Stimulated activated CD8-positive, alpha-beta memory T cell treated with anti-CD3 and anti-CD28 coated beads, Interleukin-7, amount 100 ng/mL, for 24 hours (primary cell): ENCODE measurements around the gene DMXL1.
"Not testable (repeated sequence)": the region's sequence is repeated elsewhere in the genome, so short reads cannot be mapped to it uniquely, and the experiment has no call there.

ENCODE experiments used
- DNase-seq: peaks from one replicate; pipeline ENCODE4 v3.0.0-alpha.2; 2020; ENCODE audit warnings: low read depth

DMXL1 gene

GRCh38 chr5:119070578-119070827, 384 bp upstream of the DMXL1 start:
- DNase-seq, result no peak

DNA sequence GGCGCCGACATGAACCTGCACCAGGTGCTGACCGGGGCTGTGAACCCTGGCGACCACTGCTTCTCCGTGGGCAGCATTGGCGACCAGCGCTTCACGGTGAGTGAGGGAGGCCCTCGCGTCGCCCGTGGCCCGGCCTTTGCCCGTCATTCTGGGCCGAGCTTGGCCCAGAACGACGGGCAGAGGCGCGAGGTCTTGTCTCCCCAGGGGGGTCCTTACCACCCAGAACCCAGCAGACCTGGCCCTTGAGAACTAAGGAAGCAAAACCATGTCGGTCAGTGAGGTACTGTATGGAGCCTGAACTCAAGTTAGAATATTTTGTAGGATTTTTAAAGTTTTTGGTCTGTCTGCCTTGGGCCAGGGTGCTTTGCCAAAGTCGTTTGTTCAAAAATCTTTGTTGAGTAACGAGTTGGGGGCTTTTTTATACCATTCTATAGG, 691 bp downstream of the DMXL1 start:
- DNase-seq, result no peak

DNA sequence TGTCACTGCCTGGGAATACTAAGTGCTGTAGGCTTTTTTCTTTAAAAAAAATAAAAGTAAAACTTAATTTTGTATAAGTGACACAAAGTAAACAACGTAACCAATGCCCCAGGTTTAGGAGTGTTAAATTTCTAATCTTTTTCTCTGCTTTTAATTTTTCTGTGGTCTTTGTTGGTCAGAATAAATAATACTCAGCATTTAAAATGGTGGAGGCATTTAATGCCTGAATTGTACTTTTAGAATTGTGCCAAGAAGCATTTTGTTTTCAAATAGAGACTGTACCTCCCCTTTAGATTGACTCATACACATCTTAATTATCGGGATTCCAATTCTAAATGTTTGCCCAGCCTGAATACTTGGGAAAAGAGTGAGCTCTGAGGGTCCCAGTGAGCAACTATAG, 1.6 kb downstream of the DMXL1 start:
- no peak for DNase-seq

- not testable (repeated sequence) for DNase-seq
These were observed 3.0 kb downstream of the DMXL1 start for GRCh38 chr5:119073746-119074337.

GRCh38 chr5:119074419-119074818, 3.5 kb downstream of the DMXL1 start:
- DNase-seq, result no peak

DNA sequence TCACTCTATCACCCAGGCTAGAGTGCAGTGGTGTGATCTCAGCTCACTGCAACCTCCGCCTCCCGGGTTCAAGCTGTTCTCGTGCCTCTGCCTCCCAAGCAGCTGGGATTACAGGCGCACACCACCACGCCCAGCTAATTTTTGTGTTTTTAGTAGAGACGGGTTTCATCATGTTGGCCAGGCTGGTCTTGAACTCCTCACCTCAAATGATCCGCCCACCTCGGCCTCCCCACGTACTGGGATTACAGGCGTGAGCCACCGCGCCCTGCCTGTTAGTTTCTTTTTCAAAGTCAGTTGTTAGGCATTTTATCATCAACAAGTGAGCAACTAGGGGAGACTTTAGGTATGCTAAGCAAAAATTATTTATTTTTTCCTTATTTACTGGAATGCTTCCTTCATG, 4.4 kb downstream of the DMXL1 start:
- DNase-seq, result not testable (repeated sequence)

- no peak for DNase-seq
These were observed 5.2 kb downstream of the DMXL1 start for GRCh38 chr5:119076080-119076479.

GRCh38 chr5:119077444-119077843, 6.6 kb downstream of the DMXL1 start:
- DNase-seq, result no peak

GRCh38 chr5:119078071-119078846, 7.4 kb downstream of the DMXL1 start:
- no peak for DNase-seq

DNA sequence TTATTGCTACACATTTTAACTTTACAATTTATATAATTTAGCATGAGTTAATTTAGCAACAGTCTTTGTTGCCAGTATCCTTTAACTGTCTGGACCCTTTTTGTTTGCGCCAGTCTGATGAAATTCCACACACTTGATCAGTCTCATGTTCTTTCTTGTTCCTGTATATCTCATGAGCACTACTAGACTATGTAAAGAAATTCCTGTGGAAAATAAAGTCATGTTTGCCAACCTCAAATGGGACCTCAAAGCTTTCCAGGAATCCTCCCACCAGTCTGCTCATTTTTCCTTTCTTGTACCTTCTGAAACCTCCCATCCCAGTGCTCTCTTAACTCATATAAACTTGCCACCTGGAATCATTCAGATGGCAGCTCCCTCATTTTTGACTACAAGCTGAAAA, 8.0 kb downstream of the DMXL1 start:
- DNase-seq, result no peak

GRCh38 chr5:119079318-119079921, 8.5 kb downstream of the DMXL1 start:
- DNase-seq, result peak; percentile 15

DNA sequence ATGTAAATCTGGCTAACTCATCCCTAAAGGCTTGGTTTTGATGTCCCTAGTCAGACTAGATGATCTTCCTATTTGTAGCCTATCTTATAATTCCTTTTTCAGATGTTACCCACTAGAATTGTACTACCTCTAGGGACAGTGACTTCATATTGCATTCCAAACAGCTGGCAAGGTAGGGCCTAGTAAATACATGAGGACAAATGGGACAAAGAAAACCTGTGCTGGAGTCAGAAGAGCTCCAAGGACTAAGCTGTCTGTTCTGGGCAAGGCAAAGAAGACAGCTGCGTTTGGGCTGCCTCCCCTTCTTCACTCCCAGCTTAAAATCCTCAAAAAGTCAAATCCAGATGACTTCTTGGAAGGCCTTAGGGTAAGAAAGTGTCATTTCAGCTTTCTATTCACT, 10.0 kb downstream of the DMXL1 start:
- no peak for DNase-seq

DNA sequence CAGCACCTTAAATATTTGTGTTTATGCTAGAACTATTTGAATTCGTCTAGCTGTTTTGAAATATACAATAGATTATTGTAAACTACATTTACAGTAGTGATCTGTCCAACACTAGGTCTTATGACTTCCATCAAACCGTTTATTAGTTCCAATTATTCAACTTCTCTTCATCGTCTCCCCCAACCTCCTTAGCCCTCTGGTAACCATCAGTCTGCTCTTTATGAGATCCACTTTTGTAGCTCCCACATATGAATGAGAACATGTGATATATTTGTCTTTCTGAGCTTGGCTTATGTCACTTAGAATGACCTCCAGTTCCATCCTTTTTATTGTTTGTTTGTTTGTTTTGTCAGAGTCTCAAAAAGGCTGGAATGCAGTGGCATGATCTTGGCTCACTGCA, 11.8 kb downstream of the DMXL1 start:
- DNase-seq, result no peak

GRCh38 chr5:119083679-119084078, 12.8 kb downstream of the DMXL1 start:
- no peak for DNase-seq

GRCh38 chr5:119088438-119088837, 17.6 kb downstream of the DMXL1 start:
- DNase-seq, result no peak

DNA sequence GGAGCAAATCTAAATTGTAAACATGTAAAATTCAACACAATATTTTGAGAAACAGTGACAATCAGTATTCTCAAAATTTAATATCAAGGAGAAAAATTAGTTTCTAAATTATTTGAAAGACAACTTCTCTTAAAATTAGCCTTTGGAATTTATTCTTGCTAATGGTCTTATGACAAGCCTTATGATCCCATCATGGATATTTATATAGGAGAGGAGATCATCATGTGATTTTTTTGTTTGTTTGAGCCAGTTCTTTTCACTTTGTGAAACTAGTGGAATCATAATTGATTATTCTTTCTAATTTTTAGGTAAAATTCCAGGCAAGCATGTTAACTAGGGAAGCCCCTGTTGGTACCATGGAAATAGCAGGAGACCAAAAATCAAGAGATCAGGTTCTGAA, 24.7 kb downstream of the DMXL1 start:
- no peak for DNase-seq

GRCh38 chr5:119105971-119106370, 35.1 kb downstream of the DMXL1 start:
- DNase-seq, result no peak

DNA sequence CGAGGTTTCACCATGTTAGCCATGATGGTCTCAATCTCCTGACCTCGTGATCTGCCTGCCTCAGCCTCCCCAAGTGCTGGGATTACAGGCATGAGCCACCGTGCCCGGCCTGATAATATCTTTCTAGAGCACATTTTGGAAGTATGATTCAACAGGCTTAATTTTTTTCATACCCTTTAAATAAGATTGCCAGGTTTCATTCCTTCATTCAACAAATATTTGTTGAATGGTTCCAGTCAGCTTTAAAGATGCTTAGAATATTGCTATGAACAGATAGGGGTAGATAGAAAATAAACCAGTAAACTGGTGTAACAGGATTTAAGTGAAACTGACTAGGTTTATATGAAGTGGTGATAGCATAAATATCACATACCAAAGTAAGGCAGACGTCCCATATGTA, 41.3 kb downstream of the DMXL1 start:
- no peak for DNase-seq

DNA sequence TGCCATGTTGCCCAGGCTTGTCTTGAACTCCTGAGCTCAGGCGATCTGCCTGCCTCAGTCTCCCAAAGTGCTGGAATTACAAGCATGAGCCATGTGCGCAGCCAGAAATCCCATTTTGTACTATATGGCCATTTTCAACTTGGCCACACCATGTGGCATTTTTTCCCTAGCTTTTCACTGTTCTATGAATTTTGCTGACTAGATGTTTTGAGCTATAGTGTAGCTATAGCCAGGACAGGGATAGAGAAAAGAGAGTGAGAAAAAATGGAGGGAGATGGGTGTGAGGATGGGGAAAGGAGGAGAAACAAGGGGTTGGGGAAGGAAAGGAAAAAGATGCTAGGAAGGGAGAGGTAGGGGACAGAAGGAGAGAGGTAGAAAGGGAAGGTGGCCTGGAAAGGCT, 46.4 kb downstream of the DMXL1 start:
- no peak for DNase-seq

DNA sequence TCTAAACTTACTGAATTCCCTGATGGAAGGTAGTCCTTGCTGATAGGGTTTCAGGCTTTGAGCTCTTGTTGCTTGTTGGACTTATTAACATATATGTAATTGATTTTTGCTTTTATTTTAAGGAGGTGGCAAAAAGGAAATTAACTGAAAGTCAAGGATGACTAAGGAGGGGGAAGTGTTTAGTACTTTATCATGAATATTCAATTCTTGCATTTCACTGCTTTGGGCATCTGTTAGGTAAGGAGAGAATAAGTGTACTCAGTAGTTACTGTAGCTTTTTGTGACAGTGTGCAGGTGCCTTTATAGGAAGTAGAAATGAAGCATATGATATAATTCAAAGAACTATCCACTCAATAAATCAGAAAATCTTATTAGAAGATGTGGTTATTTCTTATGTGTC, 47.1 kb downstream of the DMXL1 start:
- DNase-seq, result no peak

GRCh38 chr5:119120893-119121292, 50.0 kb downstream of the DMXL1 start:
- DNase-seq, result no peak

DNA sequence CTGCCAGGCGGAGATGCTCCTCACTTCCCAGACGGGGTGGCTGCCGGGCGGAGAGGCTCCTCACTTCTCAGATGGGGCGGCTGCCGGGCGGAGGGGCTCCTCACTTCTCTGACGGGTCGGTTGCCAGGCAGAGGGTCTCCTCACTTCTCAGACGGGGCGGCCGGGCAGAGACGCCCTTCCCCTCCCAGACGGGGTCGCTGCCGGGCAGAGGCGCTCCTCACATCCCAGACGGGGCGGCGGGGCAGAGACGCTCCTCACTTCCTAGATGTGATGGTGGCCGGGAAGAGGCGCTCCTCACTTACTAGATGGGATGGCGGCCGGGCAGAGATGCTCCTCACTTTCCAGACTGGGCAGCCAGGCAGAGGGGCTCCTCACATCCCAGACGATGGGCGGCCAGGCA, 51.6 kb downstream of the DMXL1 start:
- not testable (repeated sequence) for DNase-seq

DNA sequence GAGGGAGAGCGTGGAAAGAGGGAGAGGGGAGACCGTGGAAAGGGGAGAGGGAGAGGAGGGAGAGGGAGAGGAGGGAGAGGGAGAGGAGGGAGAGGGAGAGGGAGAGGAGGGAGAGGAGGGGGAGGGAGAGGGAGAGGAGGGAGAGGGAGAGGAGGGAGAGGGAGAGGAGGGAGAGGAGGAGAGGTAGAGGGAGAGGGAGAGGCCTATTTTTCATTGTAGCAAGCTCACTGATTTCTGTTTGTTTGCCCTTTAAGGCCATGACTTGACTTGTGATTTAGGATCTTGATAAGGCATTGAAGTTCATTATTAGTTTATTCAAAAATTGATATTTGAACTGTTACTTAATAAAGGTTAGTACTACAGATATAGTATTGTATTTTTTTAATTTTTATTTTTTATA, 52.4 kb downstream of the DMXL1 start:
- DNase-seq, result no peak

- DNase-seq, result no peak
These were observed 58.9 kb downstream of the DMXL1 start for GRCh38 chr5:119129770-119130169.
